ENCODE measurements around the gene GPER1. TPM values are rescaled to one million over a fixed set of nuclear protein-coding genes. Genes with fewer than 3 reads are reported as not detected.

GPER1 gene
- total RNA-seq, 1 experiment from 2014 or later, result 1.2 TPM

DNA sequence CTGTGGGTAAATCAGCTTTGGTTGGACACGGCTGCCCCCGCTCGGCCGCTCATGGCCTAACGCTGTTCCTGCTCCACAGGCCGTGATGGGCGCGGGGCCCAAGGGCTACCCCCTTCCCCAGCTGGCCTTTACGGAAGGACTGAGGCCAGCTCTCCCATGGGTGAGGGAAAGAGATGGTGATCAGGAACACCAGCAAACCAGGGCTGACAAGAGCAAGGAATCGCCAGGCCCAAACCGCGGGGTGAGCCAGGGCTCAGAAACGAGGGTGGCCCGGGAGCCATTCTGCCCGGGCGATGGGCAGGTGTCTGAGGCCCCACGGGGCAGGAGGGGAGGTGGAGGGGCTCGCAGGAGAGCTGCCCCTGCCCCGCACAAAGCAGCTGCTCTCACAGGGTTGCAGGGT, 26.6 kb downstream of the GPER1 start:
- POLR2A ChIA-PET, result no interaction called here
- CTCF ChIA-PET, result no interaction called here

More for the DNA sequence above, 26.6 kb downstream of the GPER1 start:
- RAD21 ChIA-PET (ENCODE audit: low non-redundant PET in 1 of 2, low total read pairs in 2 of 2, uncharacterized antibody in 2 of 2, unreplicated experiment in 2 of 2), result no interaction called here
- H3K4me3 ChIP-seq (replicated peaks in 1 of 2; ENCODE audit: low read depth in 1 of 2, low read length in 2 of 2), result no peak overlapping the region
- no peak for DNase-seq (ENCODE audit: low read depth, low spot score)
- no peak overlapping the region for H2AFZ ChIP-seq (ENCODE audit: low read depth, low read length, poor library complexity, severe bottlenecking)
- H4K20me1 ChIP-seq (ENCODE audit: insufficient read depth), result peaks cover 3% of the 10 kb centered on the region; the same call in 1 of the 2 replicates
- no peak for TF ChIP-seq POLR2A (IDR thresholded peaks at IDR 0.05; ENCODE audit: borderline replicate concordance, extremely low read depth, insufficient read depth, insufficient read length)
- no peak for TF ChIP-seq FOSL1 (IDR thresholded peaks at IDR 0.05; ENCODE audit: low read depth)
- TF ChIP-seq YY1 (IDR thresholded peaks at IDR 0.05; ENCODE audit: extremely low read depth, insufficient replicate concordance, low read depth, low read length), result no peak
- TF ChIP-seq, protein P1, sequence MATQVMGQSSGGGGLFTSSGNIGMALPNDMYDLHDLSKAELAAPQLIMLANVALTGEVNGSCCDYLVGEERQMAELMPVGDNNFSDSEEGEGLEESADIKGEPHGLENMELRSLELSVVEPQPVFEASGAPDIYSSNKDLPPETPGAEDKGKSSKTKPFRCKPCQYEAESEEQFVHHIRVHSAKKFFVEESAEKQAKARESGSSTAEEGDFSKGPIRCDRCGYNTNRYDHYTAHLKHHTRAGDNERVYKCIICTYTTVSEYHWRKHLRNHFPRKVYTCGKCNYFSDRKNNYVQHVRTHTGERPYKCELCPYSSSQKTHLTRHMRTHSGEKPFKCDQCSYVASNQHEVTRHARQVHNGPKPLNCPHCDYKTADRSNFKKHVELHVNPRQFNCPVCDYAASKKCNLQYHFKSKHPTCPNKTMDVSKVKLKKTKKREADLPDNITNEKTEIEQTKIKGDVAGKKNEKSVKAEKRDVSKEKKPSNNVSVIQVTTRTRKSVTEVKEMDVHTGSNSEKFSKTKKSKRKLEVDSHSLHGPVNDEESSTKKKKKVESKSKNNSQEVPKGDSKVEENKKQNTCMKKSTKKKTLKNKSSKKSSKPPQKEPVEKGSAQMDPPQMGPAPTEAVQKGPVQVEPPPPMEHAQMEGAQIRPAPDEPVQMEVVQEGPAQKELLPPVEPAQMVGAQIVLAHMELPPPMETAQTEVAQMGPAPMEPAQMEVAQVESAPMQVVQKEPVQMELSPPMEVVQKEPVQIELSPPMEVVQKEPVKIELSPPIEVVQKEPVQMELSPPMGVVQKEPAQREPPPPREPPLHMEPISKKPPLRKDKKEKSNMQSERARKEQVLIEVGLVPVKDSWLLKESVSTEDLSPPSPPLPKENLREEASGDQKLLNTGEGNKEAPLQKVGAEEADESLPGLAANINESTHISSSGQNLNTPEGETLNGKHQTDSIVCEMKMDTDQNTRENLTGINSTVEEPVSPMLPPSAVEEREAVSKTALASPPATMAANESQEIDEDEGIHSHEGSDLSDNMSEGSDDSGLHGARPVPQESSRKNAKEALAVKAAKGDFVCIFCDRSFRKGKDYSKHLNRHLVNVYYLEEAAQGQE (IDR thresholded peaks at IDR 0.05; ENCODE audit: low read depth), result no peak
- TF ChIP-seq, protein P2, sequence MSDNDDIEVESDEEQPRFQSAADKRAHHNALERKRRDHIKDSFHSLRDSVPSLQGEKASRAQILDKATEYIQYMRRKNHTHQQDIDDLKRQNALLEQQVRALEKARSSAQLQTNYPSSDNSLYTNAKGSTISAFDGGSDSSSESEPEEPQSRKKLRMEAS (IDR thresholded peaks at IDR 0.05), result no peak
- no peaks in the 10 kb centered on the region for H3K27me3 ChIP-seq (ENCODE audit: insufficient read depth, low read length)
- H3K9me3 ChIP-seq (ENCODE audit: control insufficient read depth in 1 of 2, insufficient read depth in 1 of 2, low read depth in 1 of 2, low read length in 2 of 2), result no peaks in the 10 kb centered on the region
- peaks cover 48% of the 10 kb centered on the region for H3K79me2 ChIP-seq (ENCODE audit: insufficient read depth, low read length)
- ATAC-seq, result no peak
- H3K27ac ChIP-seq (ENCODE audit: low read depth, low read length), result no peak overlapping the region
- H3K9ac ChIP-seq (ENCODE audit: low read length), result no peak overlapping the region
- H3K9me2 ChIP-seq (ENCODE audit: insufficient read depth), result no peaks in the 10 kb centered on the region
- intact Hi-C loops (cut with micrococcal nuclease), result no loop called here
- no TSS peak for BruUV-seq (replicated peaks)
- H3K36me3 ChIP-seq (ENCODE audit: control insufficient read depth in 1 of 2, insufficient read depth in 2 of 2, low read length in 2 of 2), result 0 out of 4 replicates have a peak, but pooled peaks cover 0 to 4% of the 10 kb centered on the region in 2 experiments
- no peak overlapping the region for H3K4me2 ChIP-seq (ENCODE audit: low read length)
- no peaks in the 10 kb centered on the region for H3K4me1 ChIP-seq (ENCODE audit: control insufficient read depth in 1 of 2, insufficient read depth in 2 of 2, low read length in 2 of 2)
